GM15510 (cell line): Measurements from ENCODE around the gene GSG1L2.

Experiments used
- POLR2A ChIP-seq: IDR thresholded peaks from 3 replicates; pipeline ENCODE4 v1.6.1; 2011; ENCODE audit warnings: borderline replicate concordance; ENCODE audit not compliant: insufficient read length; ENCODE audit errors: extremely low read depth

The GSG1L2 gene

GRCh38 chr17:9780552-9780951 is 41.3 kb downstream of the GSG1L2 start:
- no peak for TF ChIP-seq POLR2A

GRCh38 chr17:9776911-9777310 is 45.0 kb downstream of the GSG1L2 start:
- no peak for TF ChIP-seq POLR2A

GRCh38 chr17:9772658-9773057 is 49.2 kb downstream of the GSG1L2 start:
- no peak for TF ChIP-seq POLR2A

GRCh38 chr17:9771465-9771864 is 50.4 kb downstream of the GSG1L2 start:
- TF ChIP-seq POLR2A: no peak

GRCh38 chr17:9769036-9769695 is 52.7 kb downstream of the GSG1L2 start:
- no peak for TF ChIP-seq POLR2A

GRCh38 chr17:9768381-9768934 is 53.4 kb downstream of the GSG1L2 start:
- TF ChIP-seq POLR2A: no peak

- no peak for TF ChIP-seq POLR2A
Observed at GRCh38 chr17:9767432-9767991, 54.4 kb downstream of the GSG1L2 start.

- no peak for TF ChIP-seq POLR2A
Observed at GRCh38 chr17:9766970-9767369, 54.9 kb downstream of the GSG1L2 start.

- no peak for TF ChIP-seq POLR2A
Observed at GRCh38 chr17:9765322-9765721, 56.6 kb downstream of the GSG1L2 start.

GRCh38 chr17:9763643-9764042 is 58.2 kb downstream of the GSG1L2 start:
- no peak for TF ChIP-seq POLR2A

GRCh38 chr17:9760266-9760665 is 61.6 kb downstream of the GSG1L2 start:
- TF ChIP-seq POLR2A: no peak

- TF ChIP-seq POLR2A: no peak
Observed at GRCh38 chr17:9755083-9755482, 66.8 kb downstream of the GSG1L2 start.
